NCI-H2029 (cell line): ENCODE results near the gene DNMT1.
"Not testable (repeated sequence)": the region's sequence is repeated elsewhere in the genome, so short reads cannot be mapped to it uniquely, and the experiment has no call there.

Source experiments
- DNase-seq: peaks from one replicate; lab custom pipeline; 2025; lab: John Stamatoyannopoulos, UW

The DNMT1 gene

GRCh38 chr19:10182847-10183246, 11.9 kb downstream of the DNMT1 start:
- no peak for DNase-seq

- no peak for DNase-seq
Observed at GRCh38 chr19:10182076-10182475, 12.7 kb downstream of the DNMT1 start.

GRCh38 chr19:10180459-10180858, 14.3 kb downstream of the DNMT1 start:
- DNase-seq, result no peak

- not testable (repeated sequence) for DNase-seq
Observed at GRCh38 chr19:10180024-10180423, 14.7 kb downstream of the DNMT1 start.

- DNase-seq, result no peak
Observed at GRCh38 chr19:10173527-10173926, 21.2 kb downstream of the DNMT1 start.

DNA sequence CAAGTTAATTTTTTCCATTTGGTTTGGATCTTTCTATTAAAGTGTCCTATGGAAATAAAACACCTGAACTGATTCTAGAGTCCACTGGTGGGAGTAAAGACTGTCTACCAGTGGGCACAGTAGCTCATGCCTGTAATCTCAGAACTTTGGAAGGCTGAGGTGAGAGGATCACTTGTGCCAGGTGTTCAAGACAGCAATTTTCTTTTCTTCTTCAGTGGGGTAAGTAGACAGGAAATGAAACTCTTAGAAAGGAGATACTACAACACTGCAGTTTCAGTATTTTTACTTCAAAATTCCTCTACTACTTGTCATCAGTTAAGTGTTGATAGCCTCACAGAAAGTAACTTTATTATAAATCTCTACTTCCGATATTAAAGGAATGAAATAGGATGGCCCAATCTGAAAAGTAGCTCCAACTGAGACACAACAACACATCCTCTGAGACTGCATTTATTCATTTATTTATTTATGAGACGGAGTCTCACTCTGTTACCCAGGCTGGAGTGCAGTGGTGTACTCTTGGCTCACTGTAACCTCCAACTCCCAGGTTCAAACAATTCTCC, 26.3 kb downstream of the DNMT1 start:
- no peak for DNase-seq

DNA sequence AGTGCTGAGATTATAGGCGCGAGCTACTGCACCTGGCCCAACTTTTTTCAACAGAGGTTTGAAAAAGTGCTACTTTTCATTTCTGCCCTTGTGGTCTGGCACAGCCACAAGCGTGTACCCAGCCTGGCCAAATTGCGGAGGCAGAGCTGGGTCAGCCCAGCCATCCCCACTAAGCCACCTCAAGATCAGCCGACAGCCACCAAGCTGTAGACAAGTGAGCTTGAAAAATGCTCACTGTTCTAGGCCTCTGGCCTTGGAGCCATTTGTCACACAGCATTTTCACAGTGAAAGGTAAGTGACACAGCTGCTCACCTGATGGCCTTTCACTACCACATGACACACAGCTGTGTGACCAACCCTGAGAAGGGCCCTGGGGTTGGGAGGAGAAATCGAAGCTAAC, 27.3 kb downstream of the DNMT1 start:
- DNase-seq, result no peak

DNA sequence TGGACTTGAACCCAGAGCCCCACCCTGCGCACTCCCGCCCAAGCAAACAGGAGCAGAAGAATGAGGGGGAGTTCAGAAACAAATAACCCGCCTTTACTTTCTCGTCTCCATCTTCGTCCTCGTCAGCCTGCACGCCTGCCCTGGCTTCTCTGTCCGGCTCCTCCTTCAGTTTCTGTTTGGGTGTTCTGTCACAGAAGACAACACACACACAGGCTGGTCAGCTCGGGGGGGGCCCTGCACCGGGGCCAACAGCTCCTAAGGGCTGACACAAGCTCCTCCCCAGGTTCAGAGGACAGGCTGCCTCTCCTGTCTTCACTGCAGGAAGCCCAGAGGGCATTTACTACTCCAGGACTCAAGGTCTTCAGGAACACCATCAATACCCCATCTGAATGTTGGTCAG, 28.3 kb downstream of the DNMT1 start:
- not testable (repeated sequence) for DNase-seq

DNA sequence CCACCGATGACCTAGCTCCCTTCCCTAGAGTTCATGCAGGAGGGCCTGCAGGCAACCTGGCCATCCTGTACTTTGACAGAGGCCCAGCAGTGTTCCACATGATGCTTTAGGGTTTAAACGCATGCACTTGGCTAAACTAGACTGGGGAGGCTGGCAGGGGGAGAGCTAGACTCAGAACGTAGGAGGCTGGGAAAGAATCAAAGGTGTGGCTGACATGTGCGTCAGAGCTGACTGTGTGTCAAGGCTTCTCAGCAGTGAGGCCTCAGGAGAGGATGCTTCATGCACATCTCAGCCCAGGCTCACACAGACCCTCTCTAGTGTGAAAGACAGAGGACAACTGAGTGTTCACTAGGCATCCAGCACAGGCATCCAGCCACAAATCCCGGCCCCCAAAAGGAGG, 28.7 kb downstream of the DNMT1 start:
- no peak for DNase-seq

DNA sequence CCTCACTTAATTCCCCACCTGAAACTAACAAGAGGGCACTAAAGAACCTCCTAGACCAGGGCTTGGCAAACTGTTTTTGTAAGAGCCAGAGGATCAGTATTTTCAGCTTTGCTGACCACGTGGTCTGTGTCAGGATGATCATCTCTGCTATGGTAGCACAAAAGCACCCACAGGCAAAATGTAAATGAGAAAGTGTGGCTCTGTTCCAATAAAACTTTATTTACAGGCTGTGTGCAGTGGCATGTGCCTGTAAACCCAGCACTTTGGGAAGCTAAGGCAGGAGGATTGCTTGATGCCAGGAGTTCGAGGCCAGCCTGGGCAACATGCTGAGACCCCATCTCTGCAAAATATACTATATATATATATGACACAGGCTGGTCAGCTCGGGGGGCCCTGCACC, 31.2 kb downstream of the DNMT1 start:
- DNase-seq, result no peak

GRCh38 chr19:10159610-10160009, 35.1 kb downstream of the DNMT1 start:
- no peak for DNase-seq

DNA sequence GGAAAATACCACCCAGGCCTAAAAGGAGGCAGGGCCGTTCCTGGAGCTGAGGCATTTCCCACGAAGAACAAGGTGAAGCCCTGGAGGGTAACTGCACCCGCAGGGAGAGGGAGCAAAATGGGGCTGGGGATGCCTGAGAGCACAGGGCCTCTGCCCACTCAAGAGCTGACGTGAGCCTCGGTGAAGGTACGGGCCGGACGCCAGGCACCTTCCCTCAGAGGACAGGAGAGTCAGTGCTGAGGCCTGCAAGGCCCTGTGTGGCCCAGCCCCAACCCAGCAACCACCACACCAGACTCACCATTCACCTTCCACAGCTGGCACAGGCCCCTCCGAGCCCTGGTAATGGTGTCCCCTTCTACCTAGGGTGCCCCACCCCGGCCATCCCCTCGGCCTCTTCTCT, 36.3 kb downstream of the DNMT1 start:
- no peak for DNase-seq

DNA sequence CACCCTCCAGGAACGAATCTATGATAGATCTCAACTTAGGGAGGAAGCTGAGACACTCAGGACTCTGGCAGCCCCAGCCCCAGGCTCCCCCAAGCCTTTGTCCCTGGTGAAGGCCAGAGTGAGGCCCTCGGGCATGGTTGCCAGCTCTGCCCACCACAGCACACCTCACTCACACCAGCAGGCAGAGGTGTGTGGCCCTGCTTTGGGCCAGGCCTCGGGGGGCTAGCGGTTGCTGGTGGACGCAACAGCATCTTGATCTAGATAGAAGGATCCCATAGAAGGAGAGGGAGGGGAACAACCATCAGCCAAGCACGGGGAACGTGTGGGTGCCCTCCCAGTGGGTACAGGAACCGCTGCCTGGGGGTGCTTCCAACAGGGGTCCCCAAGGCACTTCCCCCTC, 36.7 kb downstream of the DNMT1 start:
- DNase-seq, result no peak

GRCh38 chr19:10155839-10156238, 38.9 kb downstream of the DNMT1 start:
- DNase-seq, result no peak

- no peak for DNase-seq
Observed at GRCh38 chr19:10152100-10152499, 42.7 kb downstream of the DNMT1 start.

- no peak for DNase-seq
Observed at GRCh38 chr19:10151521-10151920, 43.2 kb downstream of the DNMT1 start.

- DNase-seq, result no peak
Observed at GRCh38 chr19:10149427-10149826, 45.3 kb downstream of the DNMT1 start.

DNA sequence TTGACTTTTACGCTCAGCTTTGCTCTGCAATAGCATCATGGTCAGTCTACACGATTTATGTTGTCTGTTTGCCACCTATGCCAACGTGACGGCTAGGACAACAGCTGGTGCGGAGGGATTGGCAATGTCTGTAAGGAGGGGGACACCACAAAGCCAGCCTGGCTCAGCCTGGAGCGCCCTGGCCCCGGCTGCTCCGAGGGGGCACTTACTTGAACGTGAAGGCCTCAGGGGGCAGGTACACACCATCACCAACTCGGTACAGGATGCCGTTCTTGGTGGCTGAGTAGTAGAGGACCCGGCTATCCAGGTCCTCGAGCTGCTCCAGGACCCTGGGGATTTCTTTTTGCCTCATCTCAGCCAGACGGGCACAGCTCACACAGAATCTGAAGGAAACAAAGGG, 48.6 kb downstream of the DNMT1 start:
- no peak for DNase-seq

- no peak for DNase-seq
Observed at GRCh38 chr19:10145031-10145430, 49.7 kb downstream of the DNMT1 start.

GRCh38 chr19:10144361-10144760, 50.4 kb downstream of the DNMT1 start:
- no peak for DNase-seq

DNA sequence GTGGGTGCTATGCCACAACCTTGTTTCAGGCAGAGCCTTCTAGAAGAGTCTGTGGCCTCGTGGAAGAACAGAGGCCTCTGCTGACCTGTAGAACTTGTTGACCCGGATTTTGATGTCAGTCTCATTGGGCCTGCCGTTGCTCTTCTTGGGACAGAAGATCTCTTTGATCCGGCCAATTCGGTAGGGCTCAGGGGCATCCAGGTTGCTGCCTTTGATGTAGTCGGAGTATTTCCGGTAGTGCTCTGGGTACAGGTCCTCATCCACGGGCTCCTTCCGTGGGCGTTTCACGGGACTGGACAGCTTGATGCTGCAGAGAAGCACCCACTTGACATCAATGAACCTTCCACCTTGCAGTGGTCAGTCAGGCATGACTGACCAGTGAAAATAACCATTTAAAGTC, 51.1 kb downstream of the DNMT1 start:
- DNase-seq, result no peak

- DNase-seq, result no peak
Observed at GRCh38 chr19:10142701-10143375, 51.9 kb downstream of the DNMT1 start.

DNA sequence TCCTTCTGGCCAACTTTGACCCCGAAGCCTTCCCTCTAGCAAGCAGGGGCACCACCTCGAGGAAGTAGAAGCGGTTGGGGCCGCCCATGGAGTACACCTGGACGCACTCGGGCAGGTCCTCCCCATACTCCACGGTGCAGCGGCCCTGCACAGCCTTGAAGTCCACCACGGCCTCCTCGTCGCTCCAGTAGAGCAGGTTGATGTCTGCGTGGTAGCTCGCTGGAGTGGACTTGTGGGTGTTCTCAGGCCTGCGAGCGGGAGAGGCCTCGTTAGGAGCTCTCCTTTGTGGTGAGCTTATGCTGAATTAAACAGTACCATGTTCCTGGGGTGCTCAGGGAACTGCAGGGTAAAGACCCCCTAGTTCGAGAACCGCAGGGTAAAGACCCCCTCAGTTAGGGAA, 52.8 kb downstream of the DNMT1 start:
- no peak for DNase-seq

- no peak for DNase-seq
Observed at GRCh38 chr19:10141479-10141878, 53.3 kb downstream of the DNMT1 start.
